Measurements from ENCODE around the gene DET1. TPM values are rescaled to one million over a fixed set of nuclear protein-coding genes. Genes with fewer than 3 reads are reported as not detected.

The DET1 gene
- total and polyA plus RNA-seq, 2 of the 13 experiments (the other 11 are each of a cell fraction or from before 2014, with no cell fraction given): 2.2 to 4.2 TPM

GRCh38 chr15:88574655-88575054 is 28.2 kb upstream of the DET1 start (continued):
- TF ChIP-seq ASH2L (IDR thresholded peaks at IDR 0.05; ENCODE audit: insufficient read length, low read depth, low read length) (no peak), SUZ12 (IDR thresholded peaks at IDR 0.05; ENCODE audit: low read depth, low read length) (no peak), NBN (conservative IDR thresholded peaks at IDR 0.05) (no peak), JUNB (CRISPR knock-in tag; IDR thresholded peaks at IDR 0.05; ENCODE audit: borderline replicate concordance) (no peak), ZNF382 (CRISPR knock-in tag; IDR thresholded peaks at IDR 0.05; ENCODE audit: borderline replicate concordance) (no peak), SKIL (CRISPR knock-in tag; IDR thresholded peaks at IDR 0.05; ENCODE audit: borderline replicate concordance) (no peak)
- TF ChIP-seq, protein P1, sequence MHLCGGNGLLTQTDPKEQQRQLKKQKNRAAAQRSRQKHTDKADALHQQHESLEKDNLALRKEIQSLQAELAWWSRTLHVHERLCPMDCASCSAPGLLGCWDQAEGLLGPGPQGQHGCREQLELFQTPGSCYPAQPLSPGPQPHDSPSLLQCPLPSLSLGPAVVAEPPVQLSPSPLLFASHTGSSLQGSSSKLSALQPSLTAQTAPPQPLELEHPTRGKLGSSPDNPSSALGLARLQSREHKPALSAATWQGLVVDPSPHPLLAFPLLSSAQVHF (CRISPR knock-in tag; IDR thresholded peaks at IDR 0.05): no peak

GRCh38 chr15:88574077-88574476 is 27.6 kb upstream of the DET1 start:
- DNase-seq (ENCODE audit: low spot score) (no peak), ATAC-seq (no peak), FAIRE-seq (no peak)
- Histone ChIP-seq H3K27ac (ENCODE audit: extremely low read length, insufficient read depth, low read length) (no peak overlapping the region), H3K9ac (ENCODE audit: insufficient read depth, low read depth, low read length) (no peak overlapping the region), H3K4me2 (ENCODE audit: low read depth, low read length) (no peak overlapping the region), H3K9me3 (ENCODE audit: low read length) (no peaks in the 10 kb centered on the region), H2AFZ (ENCODE audit: low read length) (no peak overlapping the region), H3K4me1 (ENCODE audit: insufficient read depth, low read length) (no peaks in the 10 kb centered on the region), H3K4me3 (replicated peaks in 1 of 3; ENCODE audit: insufficient read depth in 1 of 3, low read depth in 2 of 3, low read length in 3 of 3) (no peak overlapping the region), H3K27me3 (ENCODE audit: control insufficient read depth in 1 of 2, insufficient read depth in 2 of 2, low read length in 2 of 2) (peaks cover 2 to 17% of the 10 kb centered on the region in 2 experiments; a peak in 4 of 5 replicates), H3K79me2 (ENCODE audit: insufficient read depth, low read length) (no peaks in the 10 kb centered on the region), H4K20me1 (ENCODE audit: insufficient read depth, low read length) (no peaks in the 10 kb centered on the region), H3K36me3 (replicated peaks in 1 of 2; ENCODE audit: control insufficient read depth in 1 of 2, insufficient read depth in 2 of 2, low read length in 2 of 2) (no peaks in the 10 kb centered on the region)
- in situ Hi-C loops (cut with HindIII; ENCODE audit: extremely low pct_ligation_motif_present, low pct_unique_long_range_greater_than_20kb) (no loop called here), intact Hi-C loops (cut with micrococcal nuclease; ENCODE audit: unreplicated experiment) (no loop called here)
- CTCF ChIA-PET (ENCODE audit: low intra/inter-chr PET ratio, low total read pairs): no interaction called here
- WGBS (ENCODE audit: low lambda C conversion rate): 0% methylated on average over 1 of the region's 1 CpG
- POLR2A ChIA-PET: no interaction called here
- BruUV-seq (replicated peaks): no TSS peak
- TF ChIP-seq, protein P2, sequence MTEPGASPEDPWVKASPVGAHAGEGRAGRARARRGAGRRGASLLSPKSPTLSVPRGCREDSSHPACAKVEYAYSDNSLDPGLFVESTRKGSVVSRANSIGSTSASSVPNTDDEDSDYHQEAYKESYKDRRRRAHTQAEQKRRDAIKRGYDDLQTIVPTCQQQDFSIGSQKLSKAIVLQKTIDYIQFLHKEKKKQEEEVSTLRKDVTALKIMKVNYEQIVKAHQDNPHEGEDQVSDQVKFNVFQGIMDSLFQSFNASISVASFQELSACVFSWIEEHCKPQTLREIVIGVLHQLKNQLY (CRISPR knock-in tag; IDR thresholded peaks at IDR 0.05): no peak
- TF ChIP-seq RORA (CRISPR knock-in tag; IDR thresholded peaks at IDR 0.05) (no peak), XRCC5 (optimal IDR thresholded peaks at IDR 0.05; ENCODE audit: low read length) (no peak), RAD51 (IDR thresholded peaks at IDR 0.05; ENCODE audit: borderline replicate concordance) (no peak), ARHGAP35 (CRISPR knock-in tag; IDR thresholded peaks at IDR 0.05; ENCODE audit: borderline replicate concordance) (no peak), TBX3 (IDR thresholded peaks at IDR 0.05; ENCODE audit: borderline replicate concordance) (no peak), ZFAT (CRISPR knock-in tag; conservative IDR thresholded peaks at IDR 0.05) (no peak), CENPT (CRISPR knock-in tag; IDR thresholded peaks at IDR 0.05; ENCODE audit: low read depth) (no peak), ZFP41 (CRISPR knock-in tag; IDR thresholded peaks at IDR 0.05; ENCODE audit: borderline replicate concordance) (no peak), PRMT3 (CRISPR knock-in tag; IDR thresholded peaks at IDR 0.05; ENCODE audit: borderline replicate concordance, low read depth) (no peak), ZSCAN25 (CRISPR knock-in tag; IDR thresholded peaks at IDR 0.05) (no peak)
- TF ChIP-seq, protein P3, sequence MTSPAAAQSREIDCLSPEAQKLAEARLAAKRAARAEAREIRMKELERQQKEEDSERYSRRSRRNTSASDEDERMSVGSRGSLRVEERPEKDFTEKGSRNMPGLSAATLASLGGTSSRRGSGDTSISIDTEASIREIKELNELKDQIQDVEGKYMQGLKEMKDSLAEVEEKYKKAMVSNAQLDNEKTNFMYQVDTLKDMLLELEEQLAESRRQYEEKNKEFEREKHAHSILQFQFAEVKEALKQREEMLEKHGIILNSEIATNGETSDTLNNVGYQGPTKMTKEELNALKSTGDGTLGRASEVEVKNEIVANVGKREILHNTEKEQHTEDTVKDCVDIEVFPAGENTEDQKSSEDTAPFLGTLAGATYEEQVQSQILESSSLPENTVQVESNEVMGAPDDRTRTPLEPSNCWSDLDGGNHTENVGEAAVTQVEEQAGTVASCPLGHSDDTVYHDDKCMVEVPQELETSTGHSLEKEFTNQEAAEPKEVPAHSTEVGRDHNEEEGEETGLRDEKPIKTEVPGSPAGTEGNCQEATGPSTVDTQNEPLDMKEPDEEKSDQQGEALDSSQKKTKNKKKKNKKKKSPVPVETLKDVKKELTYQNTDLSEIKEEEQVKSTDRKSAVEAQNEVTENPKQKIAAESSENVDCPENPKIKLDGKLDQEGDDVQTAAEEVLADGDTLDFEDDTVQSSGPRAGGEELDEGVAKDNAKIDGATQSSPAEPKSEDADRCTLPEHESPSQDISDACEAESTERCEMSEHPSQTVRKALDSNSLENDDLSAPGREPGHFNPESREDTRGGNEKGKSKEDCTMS (CRISPR knock-in tag; conservative IDR thresholded peaks at IDR 0.05): no peak
